Endothelial cell (in vitro differentiated cells): ENCODE results near the gene ANK2. TPM values are rescaled to one million over a fixed set of nuclear protein-coding genes. Genes with fewer than 3 reads are reported as not detected.

Experiments
- DNase-seq: peaks from one replicate; pipeline ENCODE4 v3.0.0; 2021; ENCODE audit warnings: low spot score
- H3K27ac Mint-ChIP-seq: one replicate; pipeline ENCODE4 v1.8.0; 2021; ENCODE audit warnings: mixed read lengths, inconsistent platforms; ENCODE audit not compliant: unreplicated experiment
- H3K27me3 Mint-ChIP-seq: one replicate; pipeline ENCODE4 v1.8.0; 2021; ENCODE audit warnings: mild to moderate bottlenecking, moderate library complexity, mixed read lengths, inconsistent platforms; ENCODE audit not compliant: unreplicated experiment
- H3K36me3 Mint-ChIP-seq: one replicate; pipeline ENCODE4 v1.8.0; 2021; ENCODE audit warnings: mild to moderate bottlenecking, low read depth, mixed read lengths, inconsistent platforms; ENCODE audit not compliant: unreplicated experiment
- H3K4me1 Mint-ChIP-seq: one replicate; pipeline ENCODE4 v1.8.0; 2021; ENCODE audit warnings: mild to moderate bottlenecking, mixed read lengths, inconsistent platforms; ENCODE audit not compliant: unreplicated experiment
- H3K4me3 Mint-ChIP-seq: one replicate; pipeline ENCODE4 v1.8.0; 2021; ENCODE audit warnings: mild to moderate bottlenecking, mixed read lengths, inconsistent platforms; ENCODE audit not compliant: unreplicated experiment
- H3K9me3 Mint-ChIP-seq: one replicate; pipeline ENCODE4 v1.8.0; 2021; ENCODE audit warnings: mixed read lengths, inconsistent platforms; ENCODE audit not compliant: unreplicated experiment
- CTCF ChIP-seq: fragments of 200-600 bp; sonication (generic); IDR thresholded peaks from one replicate; pipeline ENCODE4 v1.5.0; 2021; ENCODE audit warnings: antibody characterized with exemption; ENCODE audit not compliant: unreplicated experiment
- total RNA-seq: library from RNA; stranded (reverse); fragmentation: NEBNext Ultra II Directional; extraction: Animal tissue kit (Norgen Biotek cat#: 25700); gene quantifications from one replicate; pipeline ENCODE4 v1.2.1, GENCODE V29; 2021; ENCODE audit not compliant: unreplicated experiment

Gene ANK2
- total RNA-seq, 1 donor from 2014 or later, result 47.2 TPM

DNA sequence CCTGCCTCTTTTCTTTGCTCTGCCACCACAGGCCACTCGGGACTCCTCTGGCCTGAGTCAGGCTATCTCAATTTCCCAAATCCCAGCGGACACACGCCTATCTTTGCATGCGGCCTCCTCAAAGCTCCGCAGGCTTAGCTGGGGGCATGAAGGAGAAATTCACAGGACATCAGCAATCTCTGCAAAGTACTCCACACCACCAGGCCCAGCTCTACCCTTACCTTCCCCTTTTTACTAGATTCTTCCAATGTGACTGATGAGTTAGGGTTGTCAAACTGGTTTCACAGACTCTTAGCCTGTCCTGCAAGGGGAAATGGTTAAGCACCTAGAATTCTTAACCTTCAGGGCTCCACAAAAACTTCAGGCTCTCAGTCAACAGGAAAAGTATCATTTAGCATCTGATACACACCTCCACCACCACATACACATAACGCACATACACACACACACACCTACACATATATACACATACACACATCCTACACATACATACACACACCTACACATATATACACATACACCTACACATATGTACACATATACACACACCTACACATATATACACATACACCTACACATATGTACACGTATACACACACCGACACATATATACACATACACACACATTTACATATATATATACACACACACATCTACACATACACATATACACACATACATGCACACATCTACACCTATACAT, 349.1 kb downstream of the ANK2 start:
- TF ChIP-seq CTCF, result no peak
- Mint-ChIP-seq H3K4me3 (no peak overlapping the region), H3K36me3 (no peaks in the 10 kb centered on the region), H3K27ac (no peak overlapping the region), H3K4me1 (no peaks in the 10 kb centered on the region), H3K27me3 (no peaks in the 10 kb centered on the region), H3K9me3 (no peaks in the 10 kb centered on the region)
- no peak for DNase-seq

- Mint-ChIP-seq H3K4me3 (no peak overlapping the region), H3K36me3 (no peaks in the 10 kb centered on the region), H3K27me3 (no peaks in the 10 kb centered on the region), H3K27ac (no peak overlapping the region), H3K9me3 (no peaks in the 10 kb centered on the region), H3K4me1 (no peaks in the 10 kb centered on the region)
- no peak for DNase-seq
- TF ChIP-seq CTCF, result no peak
Measured at GRCh38 chr4:113404167-113404571, 354.7 kb downstream of the ANK2 start.

- H3K27me3 Mint-ChIP-seq, result no peaks in the 10 kb centered on the region
- DNase-seq, result no peak
- no peak overlapping the region for H3K27ac Mint-ChIP-seq
- H3K4me3 Mint-ChIP-seq, result no peak overlapping the region
- H3K4me1 Mint-ChIP-seq, result no peaks in the 10 kb centered on the region
- no peaks in the 10 kb centered on the region for H3K36me3 Mint-ChIP-seq
- TF ChIP-seq CTCF, result no peak
- H3K9me3 Mint-ChIP-seq, result no peaks in the 10 kb centered on the region
Measured at GRCh38 chr4:113404841-113405240, 355.4 kb downstream of the ANK2 start.

GRCh38 chr4:113405874-113406722, 356.6 kb downstream of the ANK2 start:
- H3K36me3 Mint-ChIP-seq, result no peaks in the 10 kb centered on the region
- no peaks in the 10 kb centered on the region for H3K9me3 Mint-ChIP-seq
- no peaks in the 10 kb centered on the region for H3K27me3 Mint-ChIP-seq
- no peak for TF ChIP-seq CTCF
- H3K4me3 Mint-ChIP-seq, result no peak overlapping the region
- no peak for DNase-seq
- no peak overlapping the region for H3K27ac Mint-ChIP-seq
- no peaks in the 10 kb centered on the region for H3K4me1 Mint-ChIP-seq

DNA sequence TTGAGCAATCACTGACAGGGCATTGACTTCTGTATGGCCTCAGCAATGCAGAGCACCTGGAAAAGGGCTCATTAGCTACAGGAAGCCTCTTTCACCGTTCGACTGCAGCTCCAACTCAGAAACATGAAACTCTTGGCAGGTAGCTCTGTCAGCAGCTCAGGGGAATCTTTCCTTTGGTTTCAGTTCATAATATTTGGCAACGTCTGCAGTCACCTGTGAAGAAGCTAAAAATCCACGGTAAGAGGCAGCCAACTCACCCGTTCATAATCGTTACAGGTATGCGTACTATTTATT, 357.2 kb downstream of the ANK2 start:
- Mint-ChIP-seq H3K27me3 (no peaks in the 10 kb centered on the region), H3K4me1 (no peaks in the 10 kb centered on the region), H3K36me3 (no peaks in the 10 kb centered on the region), H3K27ac (no peak overlapping the region), H3K9me3 (no peaks in the 10 kb centered on the region), H3K4me3 (no peak overlapping the region)
- DNase-seq, result no peak
- no peak for TF ChIP-seq CTCF
